ENCODE data around the gene PCDHGC4. TPM values are rescaled to one million over a fixed set of nuclear protein-coding genes. Genes with fewer than 3 reads are reported as not detected.

Gene PCDHGC4
- 0.90 and 2.5 TPM in 2 replicates for total RNA-seq (ENCODE audit: low replicate concordance)

GRCh38 chr5:141484641-141485311 is at the start of gene PCDHGC4:
Gene PCDHGC4, plus strand, starts transcription at chr5:141485030. Its CDS starts 144 bp downstream, at chr5:141485174.

GRCh38 chr5:141475625-141476131 is 9.2 kb upstream of the PCDHGC4 start, which contains the start of gene PCDHGC3:
Gene PCDHGC3, plus strand, starts transcription at chr5:141475966. Its CDS starts 151 bp downstream, at chr5:141476117.

GRCh38 chr5:141488591-141489561 is 4.0 kb downstream of the PCDHGC4 start, which contains the start of gene PCDHGC5:
Gene PCDHGC5, plus strand, starts transcription at chr5:141489081. Its CDS starts 160 bp downstream, at chr5:141489241.

Other genes starting within 250 kb of the PCDHGC4 start
- gene PCDHB15, start 239.6 kb upstream of the PCDHGC4 start, total RNA-seq (ENCODE audit: low replicate concordance), result 0.70 and 1.2 TPM in 2 replicates
- 0.23 TPM in 1 of 2 replicates, not detected in the other for gene SLC25A2, start 181.0 kb upstream of the PCDHGC4 start, total RNA-seq (ENCODE audit: low replicate concordance)
- gene TAF7, start 164.2 kb upstream of the PCDHGC4 start, total RNA-seq (ENCODE audit: low replicate concordance), result 69.5 and 80.4 TPM in 2 replicates
- gene PCDHGA1, start 154.5 kb upstream of the PCDHGC4 start, total RNA-seq (ENCODE audit: low replicate concordance), result 0.75 and 1.3 TPM in 2 replicates
- gene PCDHGA2, start 146.3 kb upstream of the PCDHGC4 start, total RNA-seq (ENCODE audit: low replicate concordance), result 1.2 and 1.7 TPM in 2 replicates
- gene PCDHGA3, start 141.2 kb upstream of the PCDHGC4 start, total RNA-seq (ENCODE audit: low replicate concordance), result 0.23 and 0.98 TPM in 2 replicates
- gene PCDHGB1, start 134.9 kb upstream of the PCDHGC4 start, total RNA-seq (ENCODE audit: low replicate concordance), result 1.5 and 2.4 TPM in 2 replicates
- 3.2 and 4.4 TPM in 2 replicates for gene PCDHGA4, start 130.0 kb upstream of the PCDHGC4 start, total RNA-seq (ENCODE audit: low replicate concordance)
- 1.6 and 2.0 TPM in 2 replicates for gene PCDHGB2, start 125.0 kb upstream of the PCDHGC4 start, total RNA-seq (ENCODE audit: low replicate concordance)
- gene PCDHGA5, start 120.9 kb upstream of the PCDHGC4 start, total RNA-seq (ENCODE audit: low replicate concordance), result 0.98 and 1.3 TPM in 2 replicates
- 3.5 and 5.6 TPM in 2 replicates for gene PCDHGB3, start 114.8 kb upstream of the PCDHGC4 start, total RNA-seq (ENCODE audit: low replicate concordance)
- gene PCDHGA6, start 111.1 kb upstream of the PCDHGC4 start, total RNA-seq (ENCODE audit: low replicate concordance), result 2.2 and 2.3 TPM in 2 replicates
- gene PCDHGA7, start 102.3 kb upstream of the PCDHGC4 start, total RNA-seq (ENCODE audit: low replicate concordance), result 2.3 and 2.8 TPM in 2 replicates
- 22.8 and 23.2 TPM in 2 replicates for gene PCDHGB4, start 97.3 kb upstream of the PCDHGC4 start, total RNA-seq (ENCODE audit: low replicate concordance)
- 2.0 and 4.0 TPM in 2 replicates for gene PCDHGA8, start 92.4 kb upstream of the PCDHGC4 start, total RNA-seq (ENCODE audit: low replicate concordance)
- 11.5 and 16.9 TPM in 2 replicates for gene PCDHGB5, start 87.1 kb upstream of the PCDHGC4 start, total RNA-seq (ENCODE audit: low replicate concordance)
- gene PCDHGA9, start 82.3 kb upstream of the PCDHGC4 start, total RNA-seq (ENCODE audit: low replicate concordance), result 1.7 and 2.8 TPM in 2 replicates
- 1.9 and 3.5 TPM in 2 replicates for gene PCDHGB6, start 77.0 kb upstream of the PCDHGC4 start, total RNA-seq (ENCODE audit: low replicate concordance)
- 2.6 and 4.2 TPM in 2 replicates for gene PCDHGA10, start 72.0 kb upstream of the PCDHGC4 start, total RNA-seq (ENCODE audit: low replicate concordance)
- 6.7 and 7.3 TPM in 2 replicates for gene PCDHGB7, start 67.4 kb upstream of the PCDHGC4 start, total RNA-seq (ENCODE audit: low replicate concordance)
- gene PCDHGA11, start 64.0 kb upstream of the PCDHGC4 start, total RNA-seq (ENCODE audit: low replicate concordance), result 4.7 and 7.1 TPM in 2 replicates
- 5.8 and 9.9 TPM in 2 replicates for gene PCDHGA12, start 54.5 kb upstream of the PCDHGC4 start, total RNA-seq (ENCODE audit: low replicate concordance)
- gene PCDHGC3, start 9.1 kb upstream of the PCDHGC4 start, total RNA-seq (ENCODE audit: low replicate concordance), result 29.7 and 39.8 TPM in 2 replicates
- 1.4 and 1.8 TPM in 2 replicates for gene PCDHGC5, start 4.1 kb downstream of the PCDHGC4 start, total RNA-seq (ENCODE audit: low replicate concordance)
- gene DIAPH1, start 134.0 kb downstream of the PCDHGC4 start, total RNA-seq (ENCODE audit: low replicate concordance), result 16.0 and 23.2 TPM in 2 replicates
- gene HDAC3, start 151.8 kb downstream of the PCDHGC4 start, total RNA-seq (ENCODE audit: low replicate concordance), result 55.3 and 60.4 TPM in 2 replicates
- gene RELL2, start 152.0 kb downstream of the PCDHGC4 start, total RNA-seq (ENCODE audit: low replicate concordance), result 1.9 and 3.6 TPM in 2 replicates
- gene FCHSD1, start 166.4 kb downstream of the PCDHGC4 start, total RNA-seq (ENCODE audit: low replicate concordance), result 23.0 and 24.2 TPM in 2 replicates
- 0.94 and 14.1 TPM in 2 replicates for gene ARAP3, start 197.2 kb downstream of the PCDHGC4 start, total RNA-seq (ENCODE audit: low replicate concordance)

All from smooth muscle cell of the coronary artery (primary cell).